Gastroesophageal sphincter (tissue), 3 donors: ENCODE results near the gene NKX6-1.

ENCODE experiments used
- CTCF ChIP-seq, 4 experiments: fragments of 200-600 bp in 2 of 4; fragments of 450-650 bp in 2 of 4; sonication (generic) in 1 of 4; IDR thresholded peaks; one replicate each; pipeline ENCODE4 v1.5.1; 2017 to 2019; ENCODE audit warnings: antibody characterized with exemption in 4 of 4, mild to moderate bottlenecking in 2 of 4, moderate library complexity in 2 of 4
- EP300 ChIP-seq: sonication (generic); formaldehyde crosslinking; IDR thresholded peaks from one replicate; pipeline ENCODE4 v1.6.1; 2017; ENCODE audit warnings: antibody characterized with exemption, mild to moderate bottlenecking
- POLR2A ChIP-seq, 2 donors: fragments of 450-650 bp; IDR thresholded peaks; one replicate each; pipeline ENCODE4 v1.6.1; 2017; ENCODE audit warnings: antibody characterized with exemption in 2 of 2, mild to moderate bottlenecking in 2 of 2, moderate library complexity in 1 of 2
- POLR2AphosphoS5 ChIP-seq: sonication (generic); formaldehyde crosslinking; IDR thresholded peaks from one replicate; pipeline ENCODE4 v1.6.1; 2017; ENCODE audit warnings: antibody characterized with exemption

- no peak for TF ChIP-seq CTCF (IDR thresholded peaks at IDR 0.05)
- no peak for TF ChIP-seq POLR2A (IDR thresholded peaks at IDR 0.05)
- TF ChIP-seq EP300 = no peak
- no peak for TF ChIP-seq POLR2AphosphoS5
These were observed 3.9 kb upstream of the NKX6-1 start for GRCh38 chr4:84502955-84503373.
